Measurements from ENCODE around the gene CCDC148. TPM values are rescaled to one million over a fixed set of nuclear protein-coding genes. Genes with fewer than 3 reads are reported as not detected.

The CCDC148 gene
- polyA plus RNA-seq, 2 of the 4 experiments (the other 2 are of a cell fraction), result 0.41 to 0.85 TPM

DNA sequence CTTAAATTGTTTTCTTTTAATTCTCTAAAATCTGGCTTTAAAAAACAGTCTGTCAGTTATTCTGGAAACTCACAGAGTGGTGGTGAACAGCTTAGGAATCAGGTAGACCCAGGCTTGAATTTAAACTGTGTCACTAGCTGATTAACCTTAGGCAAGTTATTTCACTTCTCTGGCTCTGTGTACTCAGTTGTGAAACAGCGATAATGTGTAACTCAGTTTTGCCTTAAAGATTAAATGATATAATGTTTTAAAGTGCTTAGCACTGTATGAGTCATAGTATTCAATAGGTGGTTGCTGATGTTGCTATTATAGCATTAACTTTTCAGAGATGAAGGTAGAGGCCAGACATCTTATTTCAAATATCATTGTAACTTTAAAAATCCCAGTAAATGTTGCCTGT lies 40.9 kb upstream of the CCDC148 start:
- Histone ChIP-seq H3K9me3 (no peaks in the 10 kb centered on the region), H3K4me1 (peaks cover 92% of the 10 kb centered on the region), H3K4me2 (peak overlapping the region; percentile 92), H3K27ac (peak overlapping the region; percentile 66 to 79), H3K4me3 (no peak overlapping the region)
- WGBS (ENCODE audit: missing lambda C conversion rate), result 0% methylated on average over 1 of the region's 1 CpG
- DNase-seq (ENCODE audit: low read depth in 1 of 2, low spot score in 1 of 2) (peak in 1 of 2 experiments; percentile 44), ATAC-seq (peak; percentile 59 to 68; a peak in 4 of 6 replicates), FAIRE-seq (no peak)
- CTCF ChIA-PET, result interaction anchor here (1.3 kb wide), 1 partner anchor 40 kb away, joined by 5 read pairs; the partner anchor contains the start of genes CCDC148 and PKP4
- TF ChIP-seq PHF8 (IDR thresholded peaks at IDR 0.05; ENCODE audit: borderline replicate concordance, low read depth), result no peak
- TF ChIP-seq EP300 (IDR thresholded peaks at IDR 0.05), result 0 out of 5 replicates have a peak, but pooled peaks of 1 of the 2 experiments have one; percentile 17
- TF ChIP-seq JUNB (IDR thresholded peaks at IDR 0.05), result peak; percentile 66
- TF ChIP-seq TP53 (CRISPR knock-in tag; IDR thresholded peaks at IDR 0.05), result no peak
- TF ChIP-seq MAFK (IDR thresholded peaks at IDR 0.05; ENCODE audit: partially characterized antibody), result peak; percentile 23
- TF ChIP-seq, protein P1, sequence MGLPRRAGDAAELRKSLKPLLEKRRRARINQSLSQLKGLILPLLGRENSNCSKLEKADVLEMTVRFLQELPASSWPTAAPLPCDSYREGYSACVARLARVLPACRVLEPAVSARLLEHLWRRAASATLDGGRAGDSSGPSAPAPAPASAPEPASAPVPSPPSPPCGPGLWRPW (IDR thresholded peaks at IDR 0.05), result peak; percentile 27; the same call in 1 of the 2 replicates
- TF ChIP-seq CEBPB (IDR thresholded peaks at IDR 0.05), result peak; percentile 77 to 90
- no peak for TF ChIP-seq NR3C1 (IDR thresholded peaks at IDR 0.05)
- no peak for TF ChIP-seq FOSL2 (IDR thresholded peaks at IDR 0.05)
- peak; percentile 85 for TF ChIP-seq FOSL2 (CRISPR knock-in tag; IDR thresholded peaks at IDR 0.05)
- TF ChIP-seq GATA3 (IDR thresholded peaks at IDR 0.05; ENCODE audit: borderline replicate concordance), result peak; percentile 75; the same call in 1 of the 2 replicates
- TF ChIP-seq, protein P2, sequence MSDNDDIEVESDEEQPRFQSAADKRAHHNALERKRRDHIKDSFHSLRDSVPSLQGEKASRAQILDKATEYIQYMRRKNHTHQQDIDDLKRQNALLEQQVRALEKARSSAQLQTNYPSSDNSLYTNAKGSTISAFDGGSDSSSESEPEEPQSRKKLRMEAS (IDR thresholded peaks at IDR 0.05), result no peak
- POLR2A ChIA-PET, result no interaction called here

DNA sequence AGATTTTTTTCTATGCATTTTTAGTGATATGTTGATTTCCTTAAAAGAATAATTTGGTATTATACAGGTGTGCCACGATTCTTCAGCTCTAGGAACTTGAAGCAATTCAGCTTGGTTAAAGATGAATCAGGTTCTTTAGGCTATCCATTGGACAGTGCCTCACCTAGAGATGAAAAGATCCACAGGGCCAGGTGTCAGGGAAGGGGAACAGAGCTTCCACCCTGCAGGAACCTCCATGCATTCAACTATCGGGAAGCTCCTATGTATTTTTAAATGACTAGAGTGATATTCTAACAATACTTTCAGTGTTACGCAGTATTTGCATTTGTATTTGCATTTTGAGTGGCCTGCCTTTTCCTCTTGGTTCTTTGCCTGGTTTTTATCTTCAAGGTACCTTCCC lies 40.4 kb upstream of the CCDC148 start:
- Histone ChIP-seq H3K4me1 (peaks cover 87% of the 10 kb centered on the region), H3K27ac (peak overlapping the region; percentile 66 to 79), H3K4me2 (peak overlapping the region; percentile 92), H3K9me3 (no peaks in the 10 kb centered on the region), H3K4me3 (no peak overlapping the region)
- FAIRE-seq (no peak), DNase-seq (ENCODE audit: low read depth in 1 of 2, low spot score in 1 of 2) (no peak), ATAC-seq (peak in 1 of 2 experiments; percentile 39; a peak in 3 of 6 replicates)
- POLR2A ChIA-PET, result interaction anchor here (0.7 kb wide), 1 partner anchor 53 kb away, joined by 5 read pairs; no protein-coding TSS in a partner anchor
- TF ChIP-seq ZC3H11A (IDR thresholded peaks at IDR 0.05) (no peak), ZNF302 (CRISPR knock-in tag; IDR thresholded peaks at IDR 0.05) (no peak), KDM1A (IDR thresholded peaks at IDR 0.05; ENCODE audit: low read depth) (no peak), FOSL2 (IDR thresholded peaks at IDR 0.05) (no peak), FOSL2 (CRISPR knock-in tag; IDR thresholded peaks at IDR 0.05) (no peak), RNF2 (IDR thresholded peaks at IDR 0.05; ENCODE audit: borderline replicate concordance, low read depth) (no peak), CBX8 (IDR thresholded peaks at IDR 0.05) (no peak)
- TF ChIP-seq, protein P1 (IDR thresholded peaks at IDR 0.05), result no peak
- 13% methylated on average over 3 of the region's 3 CpGs for WGBS (ENCODE audit: missing lambda C conversion rate)
- CTCF ChIA-PET, result interaction anchor here (1.3 kb wide), 1 partner anchor 40 kb away, joined by 5 read pairs; the partner anchor contains the start of genes CCDC148 and PKP4

DNA sequence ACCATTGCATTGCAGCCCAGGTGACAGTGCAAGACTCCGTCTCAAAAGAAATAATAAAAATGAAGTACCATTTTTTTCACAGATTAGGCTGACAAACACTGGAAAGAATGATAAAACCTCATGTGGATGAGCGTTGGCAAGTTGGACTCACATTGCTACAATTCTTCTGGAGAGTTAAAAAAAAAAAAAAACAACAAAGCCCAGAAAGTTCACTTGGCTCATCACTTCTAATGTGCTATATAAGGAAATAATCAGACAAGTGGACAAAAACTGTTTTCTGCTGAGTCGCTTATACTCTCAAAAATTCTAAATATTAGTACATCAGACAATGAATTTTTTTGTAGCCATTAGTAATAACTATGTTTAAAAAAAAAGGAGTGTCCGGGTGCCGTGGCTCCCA lies 38.6 kb upstream of the CCDC148 start:
- ChIA-PET POLR2A (no interaction called here), CTCF (no interaction called here)

DNA sequence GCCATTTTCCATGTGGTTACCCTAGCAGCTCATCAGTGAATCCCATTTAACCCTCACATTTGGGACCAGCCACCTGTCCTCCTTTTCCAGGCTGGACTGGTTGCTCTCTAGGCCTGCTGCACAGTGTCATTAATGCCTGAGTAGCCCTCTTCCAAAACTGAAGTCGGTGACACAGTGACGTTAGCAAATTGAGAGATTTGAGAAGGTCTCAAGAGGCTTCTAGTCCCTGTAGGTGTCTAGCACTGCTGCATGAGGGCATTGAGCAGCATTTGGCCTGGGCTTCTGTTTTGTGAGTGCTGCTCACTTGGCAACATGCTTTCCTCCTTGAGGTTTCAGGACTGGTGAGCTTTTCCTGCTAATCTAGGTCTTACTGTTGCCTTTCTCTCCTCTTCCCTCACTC lies 36.9 kb upstream of the CCDC148 start:
- no peaks in the 10 kb centered on the region for H3K9me3 ChIP-seq
- 48% methylated on average over 2 of the region's 2 CpGs for WGBS (ENCODE audit: missing lambda C conversion rate)
- ChIA-PET POLR2A (no interaction called here), CTCF (no interaction called here)
- FAIRE-seq, result no peak
- H3K4me2 ChIP-seq, result no peak overlapping the region
- H3K27ac ChIP-seq, result peak overlapping the region in 1 of 2 experiments; percentile 32; a peak in 3 of 6 replicates
- DNase-seq (ENCODE audit: low read depth in 1 of 2, low spot score in 1 of 2), result no peak
- ATAC-seq, result no peak; a peak in 1 of 6 replicates
- H3K4me1 ChIP-seq, result peaks cover 79% of the 10 kb centered on the region
- no peak overlapping the region for H3K4me3 ChIP-seq
- TF ChIP-seq, protein P3, sequence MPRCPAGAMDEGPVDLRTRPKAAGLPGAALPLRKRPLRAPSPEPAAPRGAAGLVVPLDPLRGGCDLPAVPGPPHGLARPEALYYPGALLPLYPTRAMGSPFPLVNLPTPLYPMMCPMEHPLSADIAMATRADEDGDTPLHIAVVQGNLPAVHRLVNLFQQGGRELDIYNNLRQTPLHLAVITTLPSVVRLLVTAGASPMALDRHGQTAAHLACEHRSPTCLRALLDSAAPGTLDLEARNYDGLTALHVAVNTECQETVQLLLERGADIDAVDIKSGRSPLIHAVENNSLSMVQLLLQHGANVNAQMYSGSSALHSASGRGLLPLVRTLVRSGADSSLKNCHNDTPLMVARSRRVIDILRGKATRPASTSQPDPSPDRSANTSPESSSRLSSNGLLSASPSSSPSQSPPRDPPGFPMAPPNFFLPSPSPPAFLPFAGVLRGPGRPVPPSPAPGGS (IDR thresholded peaks at IDR 0.05), result no peak
- no peak for TF ChIP-seq FOXS1 (CRISPR knock-in tag; IDR thresholded peaks at IDR 0.05)
- TF ChIP-seq FOSL2 (IDR thresholded peaks at IDR 0.05), result no peak
- no peak for TF ChIP-seq FOSL2 (CRISPR knock-in tag; IDR thresholded peaks at IDR 0.05)
- no peak for TF ChIP-seq HOXB5 (CRISPR knock-in tag; IDR thresholded peaks at IDR 0.05)
- no peak for TF ChIP-seq CEBPB (IDR thresholded peaks at IDR 0.05)
- TF ChIP-seq KDM5A (IDR thresholded peaks at IDR 0.05), result no peak
- TF ChIP-seq, protein P4, sequence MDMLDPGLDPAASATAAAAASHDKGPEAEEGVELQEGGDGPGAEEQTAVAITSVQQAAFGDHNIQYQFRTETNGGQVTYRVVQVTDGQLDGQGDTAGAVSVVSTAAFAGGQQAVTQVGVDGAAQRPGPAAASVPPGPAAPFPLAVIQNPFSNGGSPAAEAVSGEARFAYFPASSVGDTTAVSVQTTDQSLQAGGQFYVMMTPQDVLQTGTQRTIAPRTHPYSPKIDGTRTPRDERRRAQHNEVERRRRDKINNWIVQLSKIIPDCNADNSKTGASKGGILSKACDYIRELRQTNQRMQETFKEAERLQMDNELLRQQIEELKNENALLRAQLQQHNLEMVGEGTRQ (IDR thresholded peaks at IDR 0.05), result no peak
- TF ChIP-seq RARB (CRISPR knock-in tag; IDR thresholded peaks at IDR 0.05), result no peak
- no peak for TF ChIP-seq HEYL (CRISPR knock-in tag; IDR thresholded peaks at IDR 0.05)
- TF ChIP-seq HDAC2 (IDR thresholded peaks at IDR 0.05), result no peak
- TF ChIP-seq, protein P5, sequence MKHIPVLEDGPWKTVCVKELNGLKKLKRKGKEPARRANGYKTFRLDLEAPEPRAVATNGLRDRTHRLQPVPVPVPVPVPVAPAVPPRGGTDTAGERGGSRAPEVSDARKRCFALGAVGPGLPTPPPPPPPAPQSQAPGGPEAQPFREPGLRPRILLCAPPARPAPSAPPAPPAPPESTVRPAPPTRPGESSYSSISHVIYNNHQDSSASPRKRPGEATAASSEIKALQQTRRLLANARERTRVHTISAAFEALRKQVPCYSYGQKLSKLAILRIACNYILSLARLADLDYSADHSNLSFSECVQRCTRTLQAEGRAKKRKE (CRISPR knock-in tag; IDR thresholded peaks at IDR 0.05; ENCODE audit: low read depth), result no peak

More for the DNA sequence above, 38.6 kb upstream of the CCDC148 start:
- Histone ChIP-seq H3K4me2 (peak overlapping the region; percentile 92; the same call in 1 of the 3 replicates), H3K27ac (peak overlapping the region; percentile 18 to 79; a peak in 5 of 6 replicates), H3K4me3 (no peak overlapping the region), H3K4me1 (peaks cover 79% of the 10 kb centered on the region), H3K9me3 (no peaks in the 10 kb centered on the region)
- TF ChIP-seq MAFK (IDR thresholded peaks at IDR 0.05; ENCODE audit: partially characterized antibody), result peak; percentile 50
- TF ChIP-seq, protein P6, sequence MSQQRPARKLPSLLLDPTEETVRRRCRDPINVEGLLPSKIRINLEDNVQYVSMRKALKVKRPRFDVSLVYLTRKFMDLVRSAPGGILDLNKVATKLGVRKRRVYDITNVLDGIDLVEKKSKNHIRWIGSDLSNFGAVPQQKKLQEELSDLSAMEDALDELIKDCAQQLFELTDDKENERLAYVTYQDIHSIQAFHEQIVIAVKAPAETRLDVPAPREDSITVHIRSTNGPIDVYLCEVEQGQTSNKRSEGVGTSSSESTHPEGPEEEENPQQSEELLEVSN (IDR thresholded peaks at IDR 0.05; ENCODE audit: borderline replicate concordance, low read depth), result no peak
- no peak for TF ChIP-seq HDAC2 (IDR thresholded peaks at IDR 0.05)
- no peak for TF ChIP-seq RCOR1 (IDR thresholded peaks at IDR 0.05; ENCODE audit: low read depth, low read length)
- no peak for ATAC-seq
- WGBS (ENCODE audit: missing lambda C conversion rate), result 87% methylated on average over 5 of the region's 5 CpGs
- FAIRE-seq, result no peak
- DNase-seq (ENCODE audit: low read depth in 1 of 2, low spot score in 1 of 2), result no peak
